Keratinocyte (primary cell): ENCODE measurements around the gene JPH2.

ENCODE experiments used
- CTCF ChIP-seq, 3 experiments: IDR thresholded peaks in 1 of 3; conservative IDR thresholded peaks in 1 of 3; optimal IDR thresholded peaks in 1 of 3; 2 replicates in 2 of 3; 3 replicates in 1 of 3; pipeline versions ENCODE3 to v1.5.1; 2011; ENCODE audit warnings: low read length in 3 of 3, mild to moderate bottlenecking in 3 of 3, moderate library complexity in 2 of 3, control low read depth in 1 of 3, inconsistent platforms in 1 of 3; ENCODE audit not compliant: insufficient read depth in 2 of 3; ENCODE audit errors: extremely low read depth in 1 of 3
- EZH2 ChIP-seq: IDR thresholded peaks from one replicate; pipeline ENCODE4 v1.6.1; 2012; ENCODE audit warnings: inconsistent platforms, mild to moderate bottlenecking, low read length, moderate library complexity

GRCh38 chr20:44110816-44111568, 76.0 kb downstream of the JPH2 start:
- TF ChIP-seq CTCF (optimal IDR thresholded peaks at IDR 0.05 in 1 of 3, IDR thresholded peaks at IDR 0.05 in 1 of 3, conservative IDR thresholded peaks at IDR 0.05 in 1 of 3; ENCODE audit: extremely low read depth in 1 of 3, insufficient read depth in 2 of 3, low read length in 3 of 3) (no peak), EZH2 (no peak)
